Panc1 (cell line): Measurements from ENCODE around the gene ASAP2.

Source experiments
- SIN3A ChIP-seq: IDR thresholded peaks from 2 replicates; pipeline ENCODE4 v1.6.1; 2012; ENCODE audit warnings: low read depth, mild to moderate bottlenecking, low read length, moderate library complexity, borderline replicate concordance; ENCODE audit not compliant: insufficient read depth
- TF ChIP-seq, protein P1 (sequence below): fragments of 450-650 bp; IDR thresholded peaks from 2 replicates; pipeline ENCODE4 v1.5.1; 2017; ENCODE audit warnings: mild to moderate bottlenecking

GRCh38 chr2:9168821-9169221 is 37.8 kb upstream of the ASAP2 start:
- TF ChIP-seq, protein P1, sequence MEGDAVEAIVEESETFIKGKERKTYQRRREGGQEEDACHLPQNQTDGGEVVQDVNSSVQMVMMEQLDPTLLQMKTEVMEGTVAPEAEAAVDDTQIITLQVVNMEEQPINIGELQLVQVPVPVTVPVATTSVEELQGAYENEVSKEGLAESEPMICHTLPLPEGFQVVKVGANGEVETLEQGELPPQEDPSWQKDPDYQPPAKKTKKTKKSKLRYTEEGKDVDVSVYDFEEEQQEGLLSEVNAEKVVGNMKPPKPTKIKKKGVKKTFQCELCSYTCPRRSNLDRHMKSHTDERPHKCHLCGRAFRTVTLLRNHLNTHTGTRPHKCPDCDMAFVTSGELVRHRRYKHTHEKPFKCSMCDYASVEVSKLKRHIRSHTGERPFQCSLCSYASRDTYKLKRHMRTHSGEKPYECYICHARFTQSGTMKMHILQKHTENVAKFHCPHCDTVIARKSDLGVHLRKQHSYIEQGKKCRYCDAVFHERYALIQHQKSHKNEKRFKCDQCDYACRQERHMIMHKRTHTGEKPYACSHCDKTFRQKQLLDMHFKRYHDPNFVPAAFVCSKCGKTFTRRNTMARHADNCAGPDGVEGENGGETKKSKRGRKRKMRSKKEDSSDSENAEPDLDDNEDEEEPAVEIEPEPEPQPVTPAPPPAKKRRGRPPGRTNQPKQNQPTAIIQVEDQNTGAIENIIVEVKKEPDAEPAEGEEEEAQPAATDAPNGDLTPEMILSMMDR, result no peak
- no peak for TF ChIP-seq SIN3A
